Hematopoietic multipotent progenitor cell treated with erythropoietin and hydrocortisone succinate and interleukin-3 and kit ligand, for 6 days (in vitro differentiated cells): ENCODE measurements around the gene CHTF18.
A peak's percentile ranks its signal among the peaks of the same experiment; 100 is the strongest.
"Not testable (repeated sequence)": the region's sequence is repeated elsewhere in the genome, so short reads cannot be mapped to it uniquely, and the experiment has no call there.

Source experiments
- DNase-seq: peaks from one replicate; pipeline ENCODE4 v3.0.0-alpha.2; 2015

CHTF18 gene

DNA sequence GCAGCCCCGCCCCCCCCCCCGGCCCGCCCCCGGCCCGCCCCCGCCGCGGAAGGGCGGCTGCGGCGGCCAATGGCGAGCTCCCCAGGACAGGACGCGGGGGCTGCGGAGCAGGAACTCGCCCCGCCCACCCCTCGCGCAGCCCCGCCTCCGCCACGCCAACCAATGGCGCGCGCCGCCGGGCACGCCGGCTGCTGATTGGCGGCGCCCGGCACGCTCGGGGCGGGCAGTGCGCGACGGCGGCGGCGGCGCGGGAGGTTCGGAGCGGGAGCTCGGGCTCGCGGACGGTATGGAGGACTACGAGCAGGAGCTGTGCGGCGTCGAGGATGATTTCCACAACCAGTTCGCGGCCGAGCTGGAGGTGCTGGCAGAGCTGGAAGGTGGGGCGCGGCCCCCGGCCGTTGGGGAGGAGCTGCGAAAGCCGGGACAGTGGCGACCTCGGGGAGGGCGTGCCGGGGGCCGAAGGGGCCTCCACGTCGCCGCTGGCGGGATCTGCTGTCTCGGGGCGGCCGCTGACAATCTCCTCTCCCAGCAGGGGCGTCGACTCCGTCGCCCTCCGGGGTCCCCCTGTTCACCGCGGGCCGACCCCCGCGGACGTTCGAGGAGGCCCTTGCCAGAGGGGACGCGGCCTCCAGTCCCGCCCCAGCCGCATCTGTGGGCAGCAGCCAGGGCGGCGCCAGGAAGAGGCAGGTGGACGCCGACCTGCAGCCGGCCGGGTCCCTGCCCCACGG lies at the start of gene CHTF18:
CHTF18 (plus strand) TSS at position 222 of the 728 bp plus-strand sequence; CDS start at position 287, 65 bp downstream.
- DNase-seq, result peak; percentile 93

GRCh38 chr16:739560-740458 lies 48.6 kb upstream of the CHTF18 start:
- DNase-seq, result no peak

- DNase-seq, result no peak
Observed at GRCh38 chr16:740459-740763, 48.0 kb upstream of the CHTF18 start.

GRCh38 chr16:740764-741505 lies 47.5 kb upstream of the CHTF18 start, which contains the start of gene CIAO3:
Gene CIAO3, minus strand, starts transcription at chr16:740997. Its CDS starts 12 bp downstream, at chr16:740985.
- DNase-seq, result peak; percentile 92

GRCh38 chr16:741986-742629 lies 46.3 kb upstream of the CHTF18 start:
- DNase-seq, result no peak

DNA sequence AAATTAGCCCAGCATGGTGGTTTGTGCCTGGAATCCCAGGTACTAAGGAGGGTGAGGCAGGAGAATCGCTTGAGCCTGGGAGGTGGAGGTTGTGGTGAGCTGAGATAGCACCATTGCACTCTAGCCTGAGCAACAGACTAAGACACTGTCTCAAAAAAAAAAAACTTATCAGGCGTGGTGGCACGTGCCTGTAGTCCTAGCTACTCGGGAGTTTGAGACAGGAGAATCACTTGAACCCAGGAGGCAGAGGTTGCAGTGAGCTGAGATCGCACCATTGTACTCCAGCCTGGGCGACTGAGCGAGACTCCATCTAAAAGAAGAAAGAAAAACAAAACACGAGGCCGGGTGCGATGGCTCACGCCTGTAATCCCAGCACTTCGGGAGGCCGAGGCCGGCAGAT lies 45.5 kb upstream of the CHTF18 start:
- peak; percentile 50 for DNase-seq

DNA sequence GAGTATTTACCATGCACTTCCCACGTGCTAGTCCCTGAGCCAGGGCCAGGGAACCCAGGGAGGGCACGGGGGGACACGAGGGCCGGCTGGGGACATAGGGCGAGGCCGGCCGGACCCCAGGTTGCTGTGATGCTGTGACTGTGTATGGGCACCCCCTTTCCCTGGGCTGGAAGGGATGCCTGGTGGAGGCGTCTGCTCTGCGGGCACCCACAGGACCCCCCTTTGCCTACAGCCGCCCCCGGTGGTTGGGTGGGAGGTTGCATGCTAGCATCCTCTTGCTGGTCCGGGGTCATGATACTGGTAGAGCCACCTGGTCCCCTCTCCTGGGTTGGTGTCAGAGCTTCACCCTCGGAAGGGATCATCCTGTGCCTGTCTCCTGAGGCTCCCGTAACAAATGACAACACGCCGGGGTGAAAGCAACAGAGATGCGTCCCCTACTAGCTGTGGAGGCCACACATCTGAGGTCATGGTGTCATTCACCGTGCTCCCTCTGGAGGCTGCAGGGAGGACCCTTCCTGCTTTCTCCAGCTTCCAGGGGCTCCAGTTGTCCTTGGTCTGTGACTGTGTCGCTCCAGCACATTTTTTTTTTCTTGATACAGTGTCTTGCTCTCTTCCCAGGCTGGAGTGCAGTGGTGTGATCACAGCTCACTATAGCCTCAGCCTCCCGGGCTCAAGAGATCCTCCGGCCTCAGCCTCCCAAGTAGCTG lies 44.5 kb upstream of the CHTF18 start:
- DNase-seq, result no peak

DNA sequence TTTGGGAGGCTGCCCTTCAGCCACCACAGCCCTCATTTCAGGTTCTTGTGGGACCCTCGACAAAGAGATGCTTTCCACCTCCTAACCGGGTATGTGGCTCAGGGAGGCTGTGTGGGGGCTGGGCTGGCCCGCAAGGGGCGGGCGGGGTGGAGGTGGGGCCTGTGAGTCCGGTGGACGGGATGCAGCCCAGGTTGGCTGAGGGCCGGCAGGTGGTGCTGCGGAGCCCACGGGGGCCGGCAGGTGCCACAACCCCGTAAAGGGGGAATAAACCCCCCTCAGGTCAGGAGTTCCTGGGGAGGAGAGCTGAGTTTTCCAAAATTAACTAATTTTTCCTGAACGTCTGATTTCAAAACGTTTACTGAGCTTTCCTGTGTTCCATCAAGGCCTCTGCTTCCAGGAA lies 42.7 kb upstream of the CHTF18 start:
- peak; percentile 37 for DNase-seq

DNA sequence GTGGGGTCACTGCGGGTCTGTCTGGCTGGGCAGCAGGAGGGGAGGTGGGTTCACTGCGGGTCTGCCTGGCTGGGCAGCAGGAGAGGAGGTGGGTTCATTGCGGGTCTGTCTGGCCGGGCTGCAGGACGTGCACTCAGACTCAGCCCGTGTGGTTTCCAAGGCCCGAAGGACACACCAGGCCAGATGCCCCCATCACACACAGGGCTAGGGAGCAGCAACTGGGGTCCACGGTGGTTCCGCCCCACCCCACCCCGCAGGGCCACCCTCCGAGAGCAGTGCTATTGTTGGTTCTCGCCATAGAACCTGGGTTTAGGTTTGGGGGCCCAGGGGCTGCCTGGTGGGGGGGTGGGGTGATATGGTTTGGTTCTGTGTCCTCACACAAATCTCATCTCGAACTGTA lies 41.8 kb upstream of the CHTF18 start:
- no peak for DNase-seq

DNA sequence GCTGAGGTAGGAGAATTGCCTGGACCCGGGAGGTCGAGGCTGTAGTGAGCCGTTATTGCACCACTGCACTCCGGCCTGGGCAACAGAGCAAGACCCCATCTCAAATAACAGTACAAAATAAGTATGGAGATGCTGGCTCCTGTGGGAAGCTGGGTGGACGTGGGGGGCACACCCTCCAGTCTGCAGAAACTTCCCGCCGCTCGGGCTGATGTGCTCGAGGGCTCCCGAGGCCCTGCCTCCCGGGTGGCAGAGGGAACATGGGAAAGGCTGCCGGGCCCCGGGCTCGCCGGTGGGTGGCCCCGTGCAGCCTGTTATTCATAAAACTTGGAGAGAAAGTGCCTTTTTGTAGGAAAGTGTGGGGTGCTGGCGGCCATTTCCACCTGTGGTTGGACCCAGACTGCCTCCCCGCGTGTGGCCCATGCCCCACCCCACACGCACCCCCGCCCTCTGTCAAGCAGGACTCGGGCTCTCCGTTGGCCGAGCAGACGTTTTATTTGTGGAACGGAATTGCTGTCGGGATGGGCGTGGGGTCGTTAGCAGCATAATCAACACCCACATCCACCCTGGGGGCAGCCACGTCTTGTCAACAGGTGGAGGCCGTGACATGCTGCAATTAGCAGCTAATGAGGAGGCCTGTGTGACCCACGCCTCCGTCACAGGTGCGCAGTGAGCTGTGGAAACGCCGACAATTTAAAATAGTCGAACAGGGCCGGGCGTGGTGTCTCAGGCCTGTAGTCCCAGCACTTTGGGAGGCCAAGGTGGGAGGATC lies 40.3 kb upstream of the CHTF18 start:
- no peak for DNase-seq

GRCh38 chr16:749010-749409 lies 39.4 kb upstream of the CHTF18 start:
- DNase-seq, result no peak

DNA sequence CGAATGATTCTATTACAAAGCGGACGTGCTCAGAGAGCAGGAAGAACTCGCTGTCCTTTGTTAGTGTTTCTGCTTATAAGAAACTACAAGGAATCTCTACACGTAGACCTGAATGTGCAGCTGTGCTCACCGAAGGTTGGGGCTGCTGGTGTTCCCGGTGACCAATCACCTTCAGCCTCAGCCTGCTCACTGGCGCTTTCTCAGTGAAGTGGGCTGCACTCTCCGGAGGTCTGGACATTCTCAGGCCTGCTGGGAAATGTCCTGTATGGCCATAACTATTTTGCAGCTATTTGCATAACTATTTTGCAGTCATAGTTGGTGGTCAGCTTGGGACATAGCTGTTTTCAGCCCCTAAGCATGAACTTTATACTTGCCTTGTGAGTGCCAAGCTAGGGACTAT lies 37.9 kb upstream of the CHTF18 start:
- no peak for DNase-seq

- DNase-seq, result no peak
Observed at GRCh38 chr16:751152-752006, 37.0 kb upstream of the CHTF18 start.

GRCh38 chr16:752007-752312 lies 36.5 kb upstream of the CHTF18 start:
- DNase-seq, result no peak

GRCh38 chr16:754121-754607 lies 34.3 kb upstream of the CHTF18 start:
- DNase-seq, result not testable (repeated sequence)

DNA sequence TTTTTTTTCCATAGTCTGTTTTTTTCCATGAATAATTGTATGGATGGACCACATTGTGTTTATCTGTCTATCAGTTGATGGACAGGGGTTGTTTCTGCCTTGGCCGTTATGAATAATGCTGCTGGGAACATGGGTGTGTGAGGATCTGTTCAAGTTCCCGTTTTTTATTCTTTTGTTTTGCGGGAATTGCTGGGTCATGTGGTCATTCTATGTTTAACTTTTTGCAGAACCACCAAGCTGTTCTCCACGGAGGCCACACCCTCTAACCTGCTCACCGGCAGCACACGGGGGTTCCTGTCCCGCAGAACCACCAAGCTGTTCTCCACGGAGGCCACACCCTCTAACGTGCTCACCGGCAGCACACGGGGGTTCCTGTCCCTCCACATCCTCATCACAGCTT lies 33.8 kb upstream of the CHTF18 start:
- no peak for DNase-seq

DNA sequence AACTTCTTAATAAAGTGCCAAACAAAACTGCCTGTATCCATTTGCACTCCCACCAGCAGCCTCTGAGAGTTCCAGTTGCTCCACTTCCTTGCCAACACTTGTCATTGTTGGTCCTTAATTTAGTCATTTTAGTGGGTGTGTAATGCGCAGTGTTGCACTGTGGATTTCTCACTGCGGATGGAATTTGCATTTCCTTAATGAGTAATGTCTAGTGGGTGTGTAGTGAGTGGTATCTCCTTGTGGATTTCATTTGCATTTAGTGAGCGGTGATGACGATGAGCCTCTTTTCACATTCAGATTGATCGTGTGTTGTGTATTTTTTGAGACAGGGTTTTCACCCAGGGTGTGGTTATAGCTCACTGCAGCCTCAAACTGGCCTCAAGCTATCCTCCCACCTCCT lies 32.0 kb upstream of the CHTF18 start:
- DNase-seq, result no peak

GRCh38 chr16:759110-759910 lies 29.1 kb upstream of the CHTF18 start:
- DNase-seq, result no peak

- no peak for DNase-seq
Observed at GRCh38 chr16:760065-760464, 28.4 kb upstream of the CHTF18 start.
